IMR-90 (cell line): ENCODE measurements around the gene ZFR2. TPM values are rescaled to one million over a fixed set of nuclear protein-coding genes. Genes with fewer than 3 reads are reported as not detected.
A peak's percentile ranks its signal among the peaks of the same experiment; 100 is the strongest.

Experiments
- ATAC-seq: fragments of 200-7000 bp; cut with Tn5 transposase; 2 replicates; pipeline ENCODE4 v1.9.1; 2020; ENCODE audit warnings: low read depth, mild to moderate bottlenecking, moderate library complexity
- BruUV-seq: library from RNA; stranded (reverse); fragments of 400-500 nt; replicated peaks from 2 replicates; lab custom pipeline; 2021; lab: Mats Ljungman, UMichigan
- CTCF ChIA-PET: fragments of 300-600 bp; formaldehyde crosslinking; extraction: SDS; loops from one replicate; lab custom pipeline; 2021; ENCODE audit warnings: antibody characterized with exemption; lab: Yijun Ruan, JAX
- POLR2A ChIA-PET: fragments of 300-600 bp; sonication (Branson Sonifier 250); formaldehyde crosslinking; loops from one replicate; lab custom pipeline; 2022; ENCODE audit warnings: antibody characterized with exemption; ENCODE audit not compliant: unreplicated experiment; lab: Charles Lee
- DNase-seq: peaks from one replicate; pipeline ENCODE4 v3.0.0; 2013
- H2AFZ ChIP-seq: replicated peaks from 2 replicates; pipeline ENCODE3; 2013; ENCODE audit warnings: low read length, mild to moderate bottlenecking; ENCODE audit not compliant: poor library complexity
- H2AK5ac ChIP-seq: 2 replicates; pipeline ENCODE4 v1.6.1; 2013; ENCODE audit warnings: low read depth, low read length, inconsistent platforms
- H2AK9ac ChIP-seq: replicated peaks from 2 replicates; pipeline ENCODE3; 2013; ENCODE audit warnings: mild to moderate bottlenecking, low read depth, low read length, moderate library complexity; ENCODE audit not compliant: poor library complexity
- H2BK120ac ChIP-seq: 2 replicates; pipeline ENCODE4 v1.6.1; 2013; ENCODE audit warnings: low read depth, low read length, inconsistent platforms
- H2BK15ac ChIP-seq: 3 replicates; pipeline ENCODE4 v1.6.1; 2013; ENCODE audit warnings: low read depth, low read length, inconsistent platforms
- H2BK20ac ChIP-seq: 2 replicates; pipeline ENCODE4 v1.6.1; 2013; ENCODE audit warnings: low read depth, mild to moderate bottlenecking, inconsistent platforms, low read length, moderate library complexity
- H2BK5ac ChIP-seq: 2 replicates; pipeline ENCODE4 v1.6.1; 2013; ENCODE audit warnings: mild to moderate bottlenecking, low read depth, low read length, inconsistent platforms; ENCODE audit not compliant: poor library complexity, severe bottlenecking
- H3K14ac ChIP-seq: replicated peaks from 2 replicates; pipeline ENCODE4 v1.6.1; 2013; ENCODE audit warnings: low read depth, low read length, inconsistent platforms
- H3K18ac ChIP-seq: 2 replicates; pipeline ENCODE4 v1.6.1; 2013; ENCODE audit warnings: low read depth, low read length, control low read depth
- H3K23ac ChIP-seq: 2 replicates; pipeline ENCODE4 v1.6.1; 2013; ENCODE audit warnings: low read depth, low read length, inconsistent platforms
- H3K27ac ChIP-seq: 2 replicates; pipeline ENCODE4 v1.5.1; 2013; ENCODE audit warnings: mild to moderate bottlenecking, control low read depth, low read length; ENCODE audit not compliant: insufficient read depth
- H3K27me3 ChIP-seq: 2 replicates; pipeline ENCODE4 v1.6.1; 2013; ENCODE audit warnings: low read length; ENCODE audit not compliant: control insufficient read depth, insufficient read depth
- H3K36me3 ChIP-seq: 2 replicates; pipeline ENCODE4 v1.6.1; 2013; ENCODE audit warnings: low read length, mixed read lengths; ENCODE audit not compliant: control insufficient read depth, insufficient read depth
- H3K4ac ChIP-seq: 2 replicates; pipeline ENCODE4 v1.6.1; 2013; ENCODE audit warnings: low read depth, low read length, inconsistent platforms
- H3K4me1 ChIP-seq: 2 replicates; pipeline ENCODE4 v1.6.1; 2013; ENCODE audit warnings: low read length, mixed read lengths; ENCODE audit not compliant: control insufficient read depth, insufficient read depth
- H3K4me2 ChIP-seq: 2 replicates; pipeline ENCODE4 v1.6.1; 2013; ENCODE audit warnings: low read depth, mild to moderate bottlenecking, control low read depth, low read length, moderate library complexity
- H3K4me3 ChIP-seq: 2 replicates; pipeline ENCODE4 v1.5.1; 2013; ENCODE audit warnings: low read depth, mild to moderate bottlenecking, control low read depth, low read length, moderate library complexity; ENCODE audit not compliant: insufficient read depth
- H3K56ac ChIP-seq: 2 replicates; pipeline ENCODE4 v1.6.1; 2013; ENCODE audit warnings: low read length, inconsistent platforms; ENCODE audit not compliant: insufficient read depth; ENCODE audit errors: extremely low read depth
- H3K79me1 ChIP-seq, 2 experiments: 2 replicates each; pipeline ENCODE4 v1.6.1; 2013; ENCODE audit warnings: low read length in 2 of 2, inconsistent platforms in 1 of 2, low read depth in 1 of 2
- H3K9ac ChIP-seq: 2 replicates; pipeline ENCODE4 v1.6.1; 2013; ENCODE audit warnings: low read depth, low read length, control low read depth
- H3K9me1 ChIP-seq: 2 replicates; pipeline ENCODE4 v1.6.1; 2013; ENCODE audit warnings: low read length, inconsistent platforms; ENCODE audit not compliant: insufficient read depth
- H3K9me3 ChIP-seq: 2 replicates; pipeline ENCODE4 v1.6.1; 2013; ENCODE audit warnings: low read length; ENCODE audit not compliant: control insufficient read depth, insufficient read depth
- H4K20me1 ChIP-seq: 2 replicates; pipeline ENCODE4 v1.6.1; 2013; ENCODE audit warnings: low read length, inconsistent platforms; ENCODE audit not compliant: insufficient read depth
- H4K5ac ChIP-seq: 2 replicates; pipeline ENCODE4 v1.6.1; 2013; ENCODE audit warnings: mild to moderate bottlenecking, low read depth, low read length, control low read depth
- H4K8ac ChIP-seq, 2 experiments: 2 replicates each; pipeline ENCODE4 v1.6.1; 2013; ENCODE audit warnings: low read depth in 2 of 2, low read length in 2 of 2, control low read depth in 1 of 2, inconsistent platforms in 1 of 2
- H4K91ac ChIP-seq: 2 replicates; pipeline ENCODE4 v1.6.1; 2013; ENCODE audit warnings: low read depth, low read length, inconsistent platforms; ENCODE audit not compliant: insufficient read depth
- BHLHE40 ChIP-seq: fragments of 150-350 bp; IDR thresholded peaks from 2 replicates; pipeline ENCODE4 v1.6.1; 2016; ENCODE audit warnings: mild to moderate bottlenecking, low read depth, low read length
- CEBPB ChIP-seq: IDR thresholded peaks from 2 replicates; pipeline ENCODE4 v1.6.1; 2012; ENCODE audit warnings: low read depth, low read length, improper control_type of control experiment
- CHD1 ChIP-seq: IDR thresholded peaks from 2 replicates; pipeline ENCODE4 v1.6.1; 2012; ENCODE audit warnings: low read depth, low read length, improper control_type of control experiment
- FOS ChIP-seq: fragments of 150-350 bp; IDR thresholded peaks from 2 replicates; pipeline ENCODE4 v1.6.1; 2016; ENCODE audit warnings: low read depth, low read length
- MAFK ChIP-seq: IDR thresholded peaks from 2 replicates; pipeline ENCODE4 v1.6.1; 2012; ENCODE audit warnings: low read depth, low read length, improper control_type of control experiment
- MAZ ChIP-seq: IDR thresholded peaks from 2 replicates; pipeline ENCODE4 v1.6.1; 2012; ENCODE audit warnings: low read depth, mild to moderate bottlenecking, low read length, improper control_type of control experiment, moderate library complexity, borderline replicate concordance
- MXI1 ChIP-seq: IDR thresholded peaks from 2 replicates; pipeline ENCODE4 v1.6.1; 2012; ENCODE audit warnings: low read depth, mild to moderate bottlenecking, low read length, moderate library complexity, borderline replicate concordance
- NFE2L2 ChIP-seq: fragments of 150-350 bp; IDR thresholded peaks from 2 replicates; pipeline ENCODE4 v1.6.1; 2016; ENCODE audit warnings: low read depth, mild to moderate bottlenecking, low read length
- POLR2A ChIP-seq: IDR thresholded peaks from 2 replicates; pipeline ENCODE4 v1.6.1; 2012; ENCODE audit warnings: mild to moderate bottlenecking, low read depth, low read length
- RAD21 ChIP-seq: IDR thresholded peaks from 2 replicates; pipeline ENCODE4 v1.6.1; 2012; ENCODE audit warnings: low read length, improper control_type of control experiment
- RCOR1 ChIP-seq: IDR thresholded peaks from 2 replicates; pipeline ENCODE4 v1.6.1; 2012; ENCODE audit warnings: mild to moderate bottlenecking, low read length, improper control_type of control experiment; ENCODE audit not compliant: insufficient replicate concordance
- RFX5 ChIP-seq: IDR thresholded peaks from 2 replicates; pipeline ENCODE4 v1.8.0; 2012; ENCODE audit warnings: low read depth, mild to moderate bottlenecking, low read length, moderate library complexity
- SMC3 ChIP-seq: fragments of 150-350 bp; IDR thresholded peaks from 2 replicates; pipeline ENCODE4 v1.6.1; 2016; ENCODE audit warnings: low read depth, mild to moderate bottlenecking, antibody characterized with exemption, low read length, moderate library complexity
- WGBS, 2 experiments: methylation state at CpG; one replicate each; pipeline versions ENCODE4 v1.1.5 to v1.1.7; 2013; ENCODE audit warnings: missing lambda C conversion rate in 2 of 2; ENCODE audit not compliant: insufficient read length in 1 of 2; ENCODE audit errors: extremely low coverage in 2 of 2; 5-methylcytosine and 5-hydroxymethylcytosine counted together
- dilution Hi-C: fragments of 300-500 bp; cut with HindIII; formaldehyde crosslinking; loops from one replicate; pipeline ENCODE4 v1.14.3; 2018; ENCODE audit warnings: low sequenced_read_pairs; ENCODE audit not compliant: unreplicated experiment
- in situ Hi-C: fragments of 300-500 bp; cut with MboI; formaldehyde crosslinking; loops from 3 replicates; pipeline ENCODE4 v1.14.3; 2019; ENCODE audit warnings: low sequenced_read_pairs, inconsistent platforms, mixed read lengths
- intact Hi-C: fragments of 100-400 bp; cut with micrococcal nuclease; formaldehyde crosslinking; loops from 2 replicates; pipeline ENCODE4 v1.10.0; 2022
- polyA plus RNA-seq, 3 experiments: library from polyadenylated mRNA; depleted of rRNA; stranded (reverse); fragments of >200 nt; gene quantifications; 2 replicates each; pipeline ENCODE4 v1.2.3, GENCODE V29; 2012; ENCODE audit warnings: low replicate concordance in 1 of 3
- total RNA-seq: library from RNA; depleted of rRNA; stranded (reverse); fragments of >200 nt; gene quantifications from 2 replicates; pipeline ENCODE4 v1.2.3, GENCODE V29; 2012
- TF ChIP-seq, protein P1 (sequence below): fragments of 150-350 bp; IDR thresholded peaks from 2 replicates; pipeline ENCODE4 v1.6.1; 2016; ENCODE audit warnings: low read depth, mild to moderate bottlenecking, low read length, moderate library complexity, borderline replicate concordance
- TF ChIP-seq, protein P2 (sequence below): fragments of 150-350 bp; IDR thresholded peaks from 2 replicates; pipeline ENCODE4 v1.6.1; 2017; ENCODE audit warnings: mild to moderate bottlenecking, antibody characterized with exemption, low read length, low read depth
- TF ChIP-seq, protein P3 (sequence below): conservative IDR thresholded peaks from 2 replicates; pipeline ENCODE4 v1.5.1; 2012; ENCODE audit warnings: mild to moderate bottlenecking, low read depth, low read length, improper control_type of control experiment

ZFR2 gene
- total and polyA plus RNA-seq, 2 of the 4 experiments (the other 2 are of a cell fraction), result 0.19 TPM; not detected in 1

DNA sequence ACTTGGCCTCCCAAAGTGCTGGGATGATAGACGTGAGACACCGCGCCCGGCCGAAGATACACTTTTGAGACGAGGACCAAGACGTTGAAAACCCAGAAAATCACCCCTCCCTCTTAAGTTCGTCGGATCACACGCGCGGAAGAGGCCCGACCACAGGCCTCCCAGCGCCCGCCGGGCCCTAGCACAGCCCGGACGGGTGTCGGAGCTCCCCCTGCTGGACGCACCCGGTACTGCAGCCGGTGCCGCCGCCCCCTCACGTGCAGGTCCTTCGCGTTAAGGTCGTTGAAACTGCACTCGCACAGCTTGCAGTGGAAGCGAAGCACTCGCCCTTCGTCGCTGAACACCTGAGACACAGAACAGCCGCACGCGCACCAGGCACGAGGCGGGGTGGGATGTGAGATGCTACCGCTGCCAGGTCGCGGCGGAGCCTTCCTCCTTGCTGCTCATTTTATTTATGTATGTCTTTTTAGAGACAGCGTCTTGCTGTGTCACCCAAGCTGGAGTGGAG lies 46.9 kb downstream of the ZFR2 start:
- 3% methylated on average over 14 of the region's 43 CpGs; no CpG with 5 or more reads in 1 of the 2 experiments for WGBS, 2 experiments
- no peak overlapping the region for H3K14ac ChIP-seq

More for the DNA sequence above, 46.9 kb downstream of the ZFR2 start:
- no peak overlapping the region for H2BK20ac ChIP-seq
- H2AFZ ChIP-seq, result peak overlapping the region; percentile 83
- H3K79me1 ChIP-seq, result no peaks in the 10 kb centered on the region
- ChIA-PET POLR2A (no interaction called here), CTCF (interaction anchor here (0.6 to 1.5 kb wide), 5 partner anchors 9 to 133 kb away, joined by 3 to 7 read pairs (median 3); no protein-coding TSS in a partner anchor)
- H2AK5ac ChIP-seq, result no peak overlapping the region
- TF ChIP-seq MAZ, result no peak
- no peak for TF ChIP-seq POLR2A
- no peak for TF ChIP-seq CEBPB
- TF ChIP-seq, protein P1, sequence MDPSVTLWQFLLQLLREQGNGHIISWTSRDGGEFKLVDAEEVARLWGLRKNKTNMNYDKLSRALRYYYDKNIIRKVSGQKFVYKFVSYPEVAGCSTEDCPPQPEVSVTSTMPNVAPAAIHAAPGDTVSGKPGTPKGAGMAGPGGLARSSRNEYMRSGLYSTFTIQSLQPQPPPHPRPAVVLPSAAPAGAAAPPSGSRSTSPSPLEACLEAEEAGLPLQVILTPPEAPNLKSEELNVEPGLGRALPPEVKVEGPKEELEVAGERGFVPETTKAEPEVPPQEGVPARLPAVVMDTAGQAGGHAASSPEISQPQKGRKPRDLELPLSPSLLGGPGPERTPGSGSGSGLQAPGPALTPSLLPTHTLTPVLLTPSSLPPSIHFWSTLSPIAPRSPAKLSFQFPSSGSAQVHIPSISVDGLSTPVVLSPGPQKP, result no peak
- TF ChIP-seq BHLHE40, result peak; percentile 98
- TF ChIP-seq CHD1, result no peak
- TF ChIP-seq RAD21, result peak; percentile 66
- no peak for TF ChIP-seq MAFK
- TF ChIP-seq SMC3, result peak; percentile 46
- no peak for TF ChIP-seq MXI1
- no peak for TF ChIP-seq RCOR1
- no peak for TF ChIP-seq NFE2L2
- no peak for TF ChIP-seq RFX5
- TF ChIP-seq, protein P2, sequence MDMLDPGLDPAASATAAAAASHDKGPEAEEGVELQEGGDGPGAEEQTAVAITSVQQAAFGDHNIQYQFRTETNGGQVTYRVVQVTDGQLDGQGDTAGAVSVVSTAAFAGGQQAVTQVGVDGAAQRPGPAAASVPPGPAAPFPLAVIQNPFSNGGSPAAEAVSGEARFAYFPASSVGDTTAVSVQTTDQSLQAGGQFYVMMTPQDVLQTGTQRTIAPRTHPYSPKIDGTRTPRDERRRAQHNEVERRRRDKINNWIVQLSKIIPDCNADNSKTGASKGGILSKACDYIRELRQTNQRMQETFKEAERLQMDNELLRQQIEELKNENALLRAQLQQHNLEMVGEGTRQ, result peak; percentile 23; the same call in 1 of the 2 replicates
- TF ChIP-seq, protein P3, sequence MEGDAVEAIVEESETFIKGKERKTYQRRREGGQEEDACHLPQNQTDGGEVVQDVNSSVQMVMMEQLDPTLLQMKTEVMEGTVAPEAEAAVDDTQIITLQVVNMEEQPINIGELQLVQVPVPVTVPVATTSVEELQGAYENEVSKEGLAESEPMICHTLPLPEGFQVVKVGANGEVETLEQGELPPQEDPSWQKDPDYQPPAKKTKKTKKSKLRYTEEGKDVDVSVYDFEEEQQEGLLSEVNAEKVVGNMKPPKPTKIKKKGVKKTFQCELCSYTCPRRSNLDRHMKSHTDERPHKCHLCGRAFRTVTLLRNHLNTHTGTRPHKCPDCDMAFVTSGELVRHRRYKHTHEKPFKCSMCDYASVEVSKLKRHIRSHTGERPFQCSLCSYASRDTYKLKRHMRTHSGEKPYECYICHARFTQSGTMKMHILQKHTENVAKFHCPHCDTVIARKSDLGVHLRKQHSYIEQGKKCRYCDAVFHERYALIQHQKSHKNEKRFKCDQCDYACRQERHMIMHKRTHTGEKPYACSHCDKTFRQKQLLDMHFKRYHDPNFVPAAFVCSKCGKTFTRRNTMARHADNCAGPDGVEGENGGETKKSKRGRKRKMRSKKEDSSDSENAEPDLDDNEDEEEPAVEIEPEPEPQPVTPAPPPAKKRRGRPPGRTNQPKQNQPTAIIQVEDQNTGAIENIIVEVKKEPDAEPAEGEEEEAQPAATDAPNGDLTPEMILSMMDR, result peak; percentile 83
- TF ChIP-seq FOS, result no peak
- H3K27me3 ChIP-seq, result peaks cover 15% of the 10 kb centered on the region
- H3K27ac ChIP-seq, result no peak overlapping the region
- 0 out of 2 replicates have a peak overlapping the region, but pooled peaks have one; percentile 60 for H3K4me2 ChIP-seq
- no peaks in the 10 kb centered on the region for H4K20me1 ChIP-seq
- H3K56ac ChIP-seq, result no peak overlapping the region
- no peak overlapping the region for H4K8ac ChIP-seq
- no peak overlapping the region for H3K23ac ChIP-seq
- H3K4me1 ChIP-seq, result no peaks in the 10 kb centered on the region
- H2BK120ac ChIP-seq, result no peak overlapping the region
- H2BK5ac ChIP-seq, result no peak overlapping the region
- intact Hi-C loops, result loop anchor here (5.0 kb wide), 1 partner anchor 155 kb away; no protein-coding TSS in a partner anchor
- in situ Hi-C loops, result no loop called here
- H2AK9ac ChIP-seq, result peak overlapping the region; percentile 50
- dilution Hi-C loops, result no loop called here
- no peaks in the 10 kb centered on the region for H3K36me3 ChIP-seq
- H4K91ac ChIP-seq, result no peak overlapping the region
- H3K9me3 ChIP-seq, result no peaks in the 10 kb centered on the region
- H2BK15ac ChIP-seq, result no peak overlapping the region
- peak; percentile 93 for ATAC-seq
- H3K9ac ChIP-seq, result no peak overlapping the region
- no peak overlapping the region for H4K5ac ChIP-seq
- no peak overlapping the region for H3K18ac ChIP-seq
- BruUV-seq, result no TSS peak
- H3K4me3 ChIP-seq, result no peak overlapping the region
- H3K4ac ChIP-seq, result no peak overlapping the region
- 0 out of 2 replicates have a peak, but pooled peaks cover 2% of the 10 kb centered on the region for H3K9me1 ChIP-seq
- DNase-seq, result peak; percentile 10
